Esophagus muscularis mucosa (tissue), 4 donors: ENCODE results near the gene INPP5A. TPM values are rescaled to one million over a fixed set of nuclear protein-coding genes. Genes with fewer than 3 reads are reported as not detected.

Source experiments
- DNase-seq: peaks from one replicate; pipeline ENCODE4 v3.0.0-alpha.2; 2017; ENCODE audit errors: extremely low spot score
- H3K27ac ChIP-seq, 4 donors: fragments of 200-600 bp; sonication (generic); replicated peaks in 1 of 4; 1 replicate in 3 of 4; 2 replicates in 1 of 4; pipeline ENCODE4 v1.5.1; 2016 to 2019; ENCODE audit warnings: mild to moderate bottlenecking in 1 of 4
- H3K27me3 ChIP-seq, 4 donors: fragments of 200-600 bp; sonication (generic); one replicate each; pipeline versions ENCODE4 v1.5.1 to v1.6.0; 2016 to 2019
- H3K36me3 ChIP-seq, 4 donors: fragments of 200-600 bp; sonication (generic); one replicate each; pipeline ENCODE4 v1.5.1; 2016 to 2019
- H3K4me1 ChIP-seq, 4 donors: fragments of 200-600 bp; sonication (generic); one replicate each; pipeline ENCODE4 v1.5.1; 2016 to 2019
- H3K4me3 ChIP-seq, 4 donors: fragments of 200-600 bp; sonication (generic); 1 replicate in 2 of 4; 2 replicates in 2 of 4; pipeline ENCODE4 v1.5.1; 2016 to 2019; ENCODE audit warnings: mild to moderate bottlenecking in 4 of 4, moderate library complexity in 1 of 4
- H3K9me3 ChIP-seq, 4 donors: fragments of 200-600 bp; sonication (generic); 1 replicate in 3 of 4; 2 replicates in 1 of 4; pipeline ENCODE4 v1.5.1; 2016 to 2019
- EP300 ChIP-seq: sonication (generic); formaldehyde crosslinking; IDR thresholded peaks from one replicate; pipeline ENCODE4 v1.6.1; 2017; ENCODE audit warnings: antibody characterized with exemption
- POLR2A ChIP-seq: fragments of 450-650 bp; IDR thresholded peaks from one replicate; pipeline ENCODE4 v1.6.1; 2017; ENCODE audit warnings: antibody characterized with exemption, moderate library complexity, mild to moderate bottlenecking, low read depth
- POLR2AphosphoS5 ChIP-seq, 2 donors: sonication (generic); formaldehyde crosslinking; IDR thresholded peaks; one replicate each; pipeline ENCODE4 v1.6.1; 2017; ENCODE audit warnings: antibody characterized with exemption in 2 of 2
- WGBS: methylation state at CpG from one replicate; pipeline ENCODE4 v1.1.5; 2018; 5-methylcytosine and 5-hydroxymethylcytosine counted together
- intact Hi-C: fragments of 100-400 bp; cut with DNase I; formaldehyde crosslinking; loops from one replicate; pipeline ENCODE4 v1.15.1; 2023
- total RNA-seq, 4 donors: library from RNA; depleted of rRNA; stranded (reverse); fragments of >200 nt; gene quantifications; one replicate each; pipeline versions ENCODE4 v1.1.0 to v1.2.1, GENCODE V29; 2016
- TF ChIP-seq, protein P1 (sequence below), 3 experiments: fragments of 200-600 bp in 2 of 3; fragments of 450-650 bp in 1 of 3; sonication (generic) in 2 of 3; IDR thresholded peaks; one replicate each; pipeline ENCODE4 v1.5.1; 2017 to 2019; ENCODE audit warnings: antibody characterized with exemption in 3 of 3, mild to moderate bottlenecking in 2 of 3, moderate library complexity in 1 of 3

Gene INPP5A
- total RNA-seq, 4 donors from 2014 or later: 234 to 301 (median 245) TPM

DNA sequence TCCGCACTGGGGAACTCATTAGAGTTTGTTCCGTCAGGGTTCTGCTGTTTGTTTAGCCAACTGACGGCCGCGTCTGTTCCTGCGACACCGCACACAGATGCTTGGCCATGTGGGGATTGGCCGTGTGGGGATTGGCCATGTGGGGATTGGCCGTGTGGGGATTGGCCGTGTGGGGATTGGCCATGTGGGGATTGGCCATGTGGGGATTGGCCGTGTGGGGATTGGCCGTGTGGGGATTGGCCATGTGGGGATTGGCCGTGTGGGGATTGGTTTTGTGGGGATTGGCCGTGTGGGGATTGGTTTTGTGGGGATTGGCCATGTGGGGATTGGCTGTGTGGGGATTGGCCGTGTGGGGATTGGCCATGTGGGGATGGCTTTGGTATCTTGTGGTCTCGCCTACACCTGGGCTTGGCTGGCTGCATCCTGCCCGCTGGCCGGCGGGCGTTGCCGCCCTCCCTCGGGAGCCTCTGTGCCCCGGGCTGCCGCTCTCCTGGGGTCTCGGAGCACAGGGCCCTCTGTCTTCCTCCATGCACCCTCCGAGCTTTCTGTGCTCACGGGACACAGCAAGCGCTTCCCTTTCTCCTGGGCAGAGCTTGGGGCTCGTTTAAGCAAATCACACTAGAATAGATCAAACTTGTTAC is 185.9 kb downstream of the INPP5A start:
- TF ChIP-seq, protein P1, sequence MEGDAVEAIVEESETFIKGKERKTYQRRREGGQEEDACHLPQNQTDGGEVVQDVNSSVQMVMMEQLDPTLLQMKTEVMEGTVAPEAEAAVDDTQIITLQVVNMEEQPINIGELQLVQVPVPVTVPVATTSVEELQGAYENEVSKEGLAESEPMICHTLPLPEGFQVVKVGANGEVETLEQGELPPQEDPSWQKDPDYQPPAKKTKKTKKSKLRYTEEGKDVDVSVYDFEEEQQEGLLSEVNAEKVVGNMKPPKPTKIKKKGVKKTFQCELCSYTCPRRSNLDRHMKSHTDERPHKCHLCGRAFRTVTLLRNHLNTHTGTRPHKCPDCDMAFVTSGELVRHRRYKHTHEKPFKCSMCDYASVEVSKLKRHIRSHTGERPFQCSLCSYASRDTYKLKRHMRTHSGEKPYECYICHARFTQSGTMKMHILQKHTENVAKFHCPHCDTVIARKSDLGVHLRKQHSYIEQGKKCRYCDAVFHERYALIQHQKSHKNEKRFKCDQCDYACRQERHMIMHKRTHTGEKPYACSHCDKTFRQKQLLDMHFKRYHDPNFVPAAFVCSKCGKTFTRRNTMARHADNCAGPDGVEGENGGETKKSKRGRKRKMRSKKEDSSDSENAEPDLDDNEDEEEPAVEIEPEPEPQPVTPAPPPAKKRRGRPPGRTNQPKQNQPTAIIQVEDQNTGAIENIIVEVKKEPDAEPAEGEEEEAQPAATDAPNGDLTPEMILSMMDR (IDR thresholded peaks at IDR 0.05): no peak
- TF ChIP-seq EP300 (no peak), POLR2A (no peak), POLR2AphosphoS5 (IDR thresholded peaks at IDR 0.05) (no peak)
- Histone ChIP-seq H3K36me3 (peaks cover 19 to 49% (median 39%) of the 10 kb centered on the region in 4 donors), H3K4me1 (peaks cover 6 to 28% (median 24%) of the 10 kb centered on the region in 4 donors), H3K27ac (peak overlapping the region in 3 of 4 donors; percentile 72 to 81 (median 76)), H3K4me3 (peak overlapping the region in 1 of 4 donors; percentile 8), H3K27me3 (no peaks in the 10 kb centered on the region), H3K9me3 (no peaks in the 10 kb centered on the region)
- intact Hi-C loops: loop anchor here (5.0 kb wide), 1 partner anchor 71 kb away; no protein-coding TSS in a partner anchor
- WGBS: 88% methylated on average over 22 of the region's 29 CpGs
- DNase-seq: no peak

DNA sequence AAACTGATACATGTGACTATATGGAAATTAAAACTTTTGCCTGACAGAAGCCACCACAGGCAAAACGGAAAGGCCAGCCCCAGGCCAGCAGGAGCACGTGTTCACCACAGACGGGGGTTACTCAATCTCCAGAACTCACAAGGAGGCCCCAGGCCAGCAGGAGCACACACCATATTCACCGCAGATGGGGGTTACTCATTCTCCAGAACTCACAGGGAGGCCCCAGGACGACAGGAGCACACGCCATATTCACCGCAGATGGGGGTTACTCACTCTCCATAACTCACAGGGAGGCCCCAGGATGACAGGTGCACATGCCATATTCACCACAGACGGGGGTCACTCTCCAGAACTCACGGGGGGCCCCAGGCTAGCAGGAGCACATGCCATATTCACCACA is 186.9 kb downstream of the INPP5A start:
- TF ChIP-seq EP300: no peak
- TF ChIP-seq, protein P1 (IDR thresholded peaks at IDR 0.05): no peak
- TF ChIP-seq POLR2A: no peak
- no peak for TF ChIP-seq POLR2AphosphoS5 (IDR thresholded peaks at IDR 0.05)
- no peaks in the 10 kb centered on the region for H3K9me3 ChIP-seq
- intact Hi-C loops: loop anchor here (5.0 kb wide), 1 partner anchor 72 kb away; no protein-coding TSS in a partner anchor
- no peak overlapping the region for H3K4me3 ChIP-seq
- peaks cover 6 to 28% (median 24%) of the 10 kb centered on the region in 4 donors for H3K4me1 ChIP-seq
- H3K27ac ChIP-seq: no peak overlapping the region
- no peaks in the 10 kb centered on the region for H3K27me3 ChIP-seq
- peaks cover 21 to 59% (median 46%) of the 10 kb centered on the region in 4 donors for H3K36me3 ChIP-seq
- 86% methylated on average over 7 of the region's 9 CpGs for WGBS
- DNase-seq: no peak

DNA sequence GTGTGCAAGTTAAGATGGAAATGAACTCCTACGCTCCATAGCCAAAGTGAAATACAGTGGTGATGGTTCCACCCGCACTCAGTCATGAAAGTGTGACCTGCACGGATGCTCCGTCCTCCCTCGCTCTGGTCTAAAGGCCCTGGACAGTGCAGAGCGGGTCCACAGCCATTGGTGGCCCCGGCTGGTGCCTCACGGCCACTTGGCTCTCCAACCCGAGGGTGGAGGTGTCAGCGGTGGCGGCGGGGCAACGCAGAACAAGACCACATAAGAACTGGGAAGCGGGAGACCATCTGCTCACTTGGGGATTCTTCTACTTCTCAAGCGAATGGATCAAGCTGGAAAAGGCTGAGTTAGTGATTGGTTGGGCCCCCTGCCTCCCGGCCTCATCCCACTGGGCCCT is 187.6 kb downstream of the INPP5A start:
- Histone ChIP-seq H3K4me3 (no peak overlapping the region), H3K27me3 (no peaks in the 10 kb centered on the region), H3K36me3 (peaks cover 21 to 66% (median 50%) of the 10 kb centered on the region in 4 donors), H3K9me3 (no peaks in the 10 kb centered on the region), H3K27ac (no peak overlapping the region), H3K4me1 (peaks cover 6 to 28% (median 24%) of the 10 kb centered on the region in 4 donors)
- DNase-seq: no peak
- TF ChIP-seq EP300: no peak
- TF ChIP-seq POLR2AphosphoS5 (IDR thresholded peaks at IDR 0.05): no peak
- TF ChIP-seq POLR2A: no peak
- TF ChIP-seq, protein P1 (IDR thresholded peaks at IDR 0.05): no peak
- 95% methylated on average over 16 of the region's 16 CpGs for WGBS
- intact Hi-C loops: no loop called here

DNA sequence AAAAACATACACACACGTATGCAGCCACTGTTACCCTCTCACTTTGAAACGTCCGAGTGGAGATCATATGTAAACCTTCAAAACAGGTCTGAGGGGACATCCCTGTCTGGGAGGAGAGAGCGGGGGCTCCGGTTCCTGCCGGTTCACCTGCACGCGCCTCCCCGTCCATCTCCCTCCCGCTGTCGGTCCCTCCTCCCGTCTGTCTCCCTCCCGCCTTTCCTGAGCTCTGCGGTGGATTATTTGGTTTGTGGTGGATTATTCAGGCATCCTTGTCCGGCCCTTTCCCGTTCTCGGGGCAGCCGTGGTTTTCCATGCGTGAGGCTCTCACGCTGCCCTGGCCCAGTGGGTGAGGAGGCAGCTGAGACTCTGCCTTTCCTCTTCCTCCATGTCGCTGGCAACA is 188.6 kb downstream of the INPP5A start:
- H3K9me3 ChIP-seq: no peaks in the 10 kb centered on the region
- intact Hi-C loops: no loop called here
- peaks cover 21 to 76% (median 55%) of the 10 kb centered on the region in 4 donors for H3K36me3 ChIP-seq
- no peak overlapping the region for H3K4me3 ChIP-seq
- WGBS: 87% methylated on average over 20 of the region's 21 CpGs
- peaks cover 6 to 25% (median 19%) of the 10 kb centered on the region in 4 donors for H3K4me1 ChIP-seq
- H3K27ac ChIP-seq: no peak overlapping the region
- DNase-seq: no peak
- TF ChIP-seq POLR2A: no peak
- TF ChIP-seq, protein P1 (IDR thresholded peaks at IDR 0.05): no peak
- TF ChIP-seq EP300: no peak
- TF ChIP-seq POLR2AphosphoS5 (IDR thresholded peaks at IDR 0.05): no peak
- H3K27me3 ChIP-seq: no peaks in the 10 kb centered on the region
